SK-N-SH treated with all-trans-retinoic acid at 6 μM for 48 hours (cell line): ENCODE results near the gene RNF144B.

Experiments
- ATAC-seq: fragments of 200-7000 bp; cut with Tn5 transposase; 3 replicates; pipeline ENCODE4 v1.9.1; 2020; ENCODE audit warnings: mild to moderate bottlenecking, moderate library complexity
- ARNTL ChIP-seq: fragments of 450-650 bp; formaldehyde crosslinking; IDR thresholded peaks from 2 replicates; pipeline ENCODE4 v1.5.0; 2020; ENCODE audit warnings: low read depth, mild to moderate bottlenecking, moderate library complexity, borderline replicate concordance
- BACH2 ChIP-seq: fragments of 250-450 bp; sonication (Bioruptor Pico); IDR thresholded peaks from 2 replicates; pipeline ENCODE4 v1.9.0; 2021; ENCODE audit warnings: mild to moderate bottlenecking, borderline replicate concordance
- CREB5 ChIP-seq: fragments of 250-450 bp; sonication (Bioruptor Pico); IDR thresholded peaks from 2 replicates; pipeline ENCODE4 v1.5.1; 2020; ENCODE audit warnings: low read depth, mild to moderate bottlenecking, moderate library complexity
- CSDC2 ChIP-seq: fragments of 250-450 bp; sonication (Bioruptor Pico); IDR thresholded peaks from 2 replicates; pipeline ENCODE4 v1.5.0; 2020; ENCODE audit warnings: mild to moderate bottlenecking, moderate library complexity
- CSRNP3 ChIP-seq: fragments of 250-450 bp; sonication (Bioruptor Pico); IDR thresholded peaks from 2 replicates; pipeline ENCODE4 v1.5.1; 2021; ENCODE audit warnings: mild to moderate bottlenecking, moderate library complexity
- ESRRG ChIP-seq: fragments of 250-450 bp; sonication (Bioruptor Pico); IDR thresholded peaks from 2 replicates; pipeline ENCODE4 v1.6.1; 2021; ENCODE audit warnings: mild to moderate bottlenecking
- GLIS3 ChIP-seq: fragments of 250-450 bp; sonication (Bioruptor Pico); IDR thresholded peaks from 2 replicates; pipeline ENCODE4 v1.5.0; 2020; ENCODE audit warnings: mild to moderate bottlenecking, moderate library complexity
- ISL1 ChIP-seq: fragments of 250-450 bp; sonication (Bioruptor Pico); IDR thresholded peaks from 2 replicates; pipeline ENCODE4 v2.1.2; 2022; ENCODE audit warnings: mild to moderate bottlenecking, moderate library complexity
- OSR1 ChIP-seq: fragments of 250-450 bp; sonication (Bioruptor Pico); IDR thresholded peaks from 2 replicates; pipeline ENCODE4 v1.8.0; 2022; ENCODE audit warnings: moderate library complexity, mild to moderate bottlenecking, inconsistent platforms
- PATZ1 ChIP-seq: fragments of 250-450 bp; sonication (Bioruptor Pico); IDR thresholded peaks from 2 replicates; pipeline ENCODE4 v1.8.0; 2020; ENCODE audit warnings: mild to moderate bottlenecking, moderate library complexity, borderline replicate concordance
- POU6F1 ChIP-seq: fragments of 250-450 bp; sonication (Bioruptor Pico); IDR thresholded peaks from 2 replicates; pipeline ENCODE4 v1.8.0; 2021; ENCODE audit warnings: low read depth, mild to moderate bottlenecking, moderate library complexity, borderline replicate concordance
- PPARA ChIP-seq: fragments of 250-450 bp; sonication (Bioruptor Pico); IDR thresholded peaks from 2 replicates; pipeline ENCODE4 v1.5.0; 2020; ENCODE audit warnings: mild to moderate bottlenecking, borderline replicate concordance
- SNAI2 ChIP-seq: fragments of 250-450 bp; sonication (Bioruptor Pico); IDR thresholded peaks from 2 replicates; pipeline ENCODE4 v1.5.0; 2020; ENCODE audit warnings: mild to moderate bottlenecking, moderate library complexity
- TCF4 ChIP-seq: fragments of 250-450 bp; sonication (Bioruptor Pico); IDR thresholded peaks from 2 replicates; pipeline ENCODE4 v1.8.0; 2021; ENCODE audit warnings: mild to moderate bottlenecking, moderate library complexity, borderline replicate concordance
- TOX ChIP-seq: fragments of 250-450 bp; sonication (Bioruptor Pico); IDR thresholded peaks from 2 replicates; pipeline ENCODE4 v1.8.0; 2021; ENCODE audit warnings: mild to moderate bottlenecking, moderate library complexity, borderline replicate concordance
- TSHZ2 ChIP-seq: fragments of 250-450 bp; sonication (Bioruptor Pico); IDR thresholded peaks from 2 replicates; pipeline ENCODE4 v1.5.0; 2020; ENCODE audit warnings: mild to moderate bottlenecking, moderate library complexity
- ZC3H10 ChIP-seq: fragments of 250-450 bp; sonication (Bioruptor Pico); IDR thresholded peaks from 2 replicates; pipeline ENCODE4 v1.5.1; 2021; ENCODE audit warnings: mild to moderate bottlenecking, moderate library complexity
- ZFP3 ChIP-seq: fragments of 250-450 bp; sonication (Bioruptor Pico); IDR thresholded peaks from 2 replicates; pipeline ENCODE4 v1.5.0; 2020; ENCODE audit warnings: mild to moderate bottlenecking, moderate library complexity
- ZFP30 ChIP-seq: fragments of 450-650 bp; formaldehyde crosslinking; IDR thresholded peaks from 2 replicates; pipeline ENCODE4 v1.5.0; 2022; ENCODE audit warnings: mild to moderate bottlenecking, moderate library complexity
- ZNF565 ChIP-seq: fragments of 450-650 bp; formaldehyde crosslinking; conservative IDR thresholded peaks from 2 replicates; pipeline ENCODE4 v1.5.0; 2020; ENCODE audit warnings: low read depth, mild to moderate bottlenecking, moderate library complexity
- ZNF70 ChIP-seq: fragments of 450-650 bp; formaldehyde crosslinking; IDR thresholded peaks from 2 replicates; pipeline ENCODE4 v1.5.0; 2020; ENCODE audit warnings: mild to moderate bottlenecking, moderate library complexity
- ZNF8 ChIP-seq: fragments of 450-650 bp; formaldehyde crosslinking; IDR thresholded peaks from 2 replicates; pipeline ENCODE4 v1.5.0; 2020; ENCODE audit warnings: mild to moderate bottlenecking, moderate library complexity

RNF144B gene

GRCh38 chr6:18387061-18387721 is at the start of gene RNF144B:
RNF144B (plus strand) TSS chr6:18387350; CDS start chr6:18399535, 12,185 bp downstream.
- TF ChIP-seq ZFP3 (CRISPR knock-in tag): no peak
- TF ChIP-seq PATZ1 (CRISPR knock-in tag): no peak
- no peak for TF ChIP-seq ISL1
- TF ChIP-seq GLIS3: no peak
- no peak for TF ChIP-seq PPARA
- no peak for TF ChIP-seq POU6F1
- no peak for TF ChIP-seq ZC3H10
- TF ChIP-seq ZNF70 (CRISPR knock-in tag): no peak
- peak; percentile 96 for ATAC-seq

- no peak for ATAC-seq
- no peak for TF ChIP-seq PPARA
- TF ChIP-seq ZNF565 (CRISPR knock-in tag): no peak
- TF ChIP-seq ISL1: no peak
- TF ChIP-seq ARNTL (CRISPR knock-in tag): no peak
- no peak for TF ChIP-seq TSHZ2 (CRISPR knock-in tag)
- TF ChIP-seq GLIS3: no peak
- TF ChIP-seq ZC3H10: no peak
- TF ChIP-seq ZNF70 (CRISPR knock-in tag): no peak
- no peak for TF ChIP-seq CSDC2 (CRISPR knock-in tag)
- no peak for TF ChIP-seq CSRNP3 (CRISPR knock-in tag)
- no peak for TF ChIP-seq ZNF8 (CRISPR knock-in tag)
- no peak for TF ChIP-seq BACH2 (CRISPR knock-in tag)
- no peak for TF ChIP-seq OSR1 (CRISPR knock-in tag)
- TF ChIP-seq SNAI2 (CRISPR knock-in tag): no peak
- no peak for TF ChIP-seq ZFP30
- TF ChIP-seq, all 23 proteins: peak for 0
These were observed 47.6 kb upstream of the RNF144B start for GRCh38 chr6:18339599-18339998.

- no peak for ATAC-seq
- TF ChIP-seq ARNTL (CRISPR knock-in tag) (no peak), ZNF70 (CRISPR knock-in tag) (no peak), TSHZ2 (CRISPR knock-in tag) (no peak), ISL1 (no peak), TOX (CRISPR knock-in tag) (no peak), ESRRG (CRISPR knock-in tag) (no peak), ZNF565 (CRISPR knock-in tag) (no peak), CREB5 (CRISPR knock-in tag) (no peak), OSR1 (CRISPR knock-in tag) (no peak), ZFP30 (no peak), ZNF8 (CRISPR knock-in tag) (no peak), TCF4 (CRISPR knock-in tag) (no peak), ZFP3 (CRISPR knock-in tag) (no peak), CSRNP3 (CRISPR knock-in tag) (no peak), PPARA (no peak)
These were observed 46.2 kb upstream of the RNF144B start for GRCh38 chr6:18340781-18341551.
